ENCODE measurements around the gene DR1.

Gene DR1

GRCh38 chr1:93395195-93395594, 49.5 kb downstream of the DR1 start:
- DNase-seq = no peak

GRCh38 chr1:93399781-93400180, 54.1 kb downstream of the DR1 start:
- DNase-seq = peak in 2 of 3 donors; percentile 12 to 15

GRCh38 chr1:93408203-93408602, 62.5 kb downstream of the DR1 start:
- DNase-seq = no peak

GRCh38 chr1:93411000-93411399, 65.3 kb downstream of the DR1 start:
- no peak for DNase-seq

- peak; percentile 23 to 43 (median 24) for DNase-seq
These were observed 69.0 kb downstream of the DR1 start for GRCh38 chr1:93414749-93415148.

GRCh38 chr1:93415296-93415695, 69.6 kb downstream of the DR1 start:
- peak in 2 of 3 donors; percentile 12 to 26 for DNase-seq

- no peak for DNase-seq
These were observed 70.5 kb downstream of the DR1 start for GRCh38 chr1:93416183-93416582.
